IPS DF 4.7 (cell line): Measurements from ENCODE around the gene TRMU.
"Not testable (repeated sequence)": the region's sequence is repeated elsewhere in the genome, so short reads cannot be mapped to it uniquely, and the experiment has no call there.

Experiments used
- DNase-seq: peaks from one replicate; pipeline ENCODE4 v3.0.0-alpha.2; 2013; ENCODE audit warnings: low spot score; ENCODE audit errors: extremely low read depth

Gene TRMU

DNA sequence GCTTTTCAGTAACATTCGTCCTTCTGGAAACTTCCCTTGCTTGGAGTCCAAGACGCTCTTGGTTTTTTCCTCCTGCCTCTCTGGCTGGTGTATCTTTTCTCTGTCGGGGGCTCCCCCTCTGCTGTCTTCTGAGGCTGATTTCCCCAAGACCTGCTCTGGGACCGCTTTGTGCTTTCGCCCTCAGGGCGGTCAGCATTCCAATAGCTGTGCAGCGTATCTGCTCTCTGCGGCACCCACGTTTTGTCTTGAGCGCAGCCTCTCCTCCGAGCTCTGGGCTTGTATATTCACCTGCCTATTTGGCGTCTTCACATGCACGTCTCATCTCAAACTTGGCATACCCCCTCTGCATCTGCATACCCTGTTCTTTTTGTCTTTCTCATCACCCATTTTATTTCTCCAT lies 36.4 kb upstream of the TRMU start:
- DNase-seq: no peak

DNA sequence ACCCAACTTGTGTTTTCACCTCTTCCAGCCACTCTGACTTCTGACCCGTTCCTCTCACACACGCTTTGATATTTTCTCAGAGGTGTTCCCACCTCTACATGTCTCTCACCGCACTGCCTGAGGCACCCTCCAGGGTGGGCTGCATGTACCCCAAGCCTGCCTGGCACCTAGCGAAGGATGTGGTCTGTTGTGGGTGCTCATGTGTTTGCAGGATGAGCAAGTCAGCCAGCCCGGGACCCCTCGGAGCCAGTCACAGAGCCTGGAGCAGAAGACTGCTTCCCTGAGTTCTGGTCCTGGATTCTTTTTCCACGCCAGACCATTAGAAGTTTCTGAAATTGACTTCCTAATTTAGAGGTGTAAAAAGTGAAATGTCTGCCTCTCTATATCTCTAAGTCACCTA lies 35.0 kb upstream of the TRMU start:
- no peak for DNase-seq

DNA sequence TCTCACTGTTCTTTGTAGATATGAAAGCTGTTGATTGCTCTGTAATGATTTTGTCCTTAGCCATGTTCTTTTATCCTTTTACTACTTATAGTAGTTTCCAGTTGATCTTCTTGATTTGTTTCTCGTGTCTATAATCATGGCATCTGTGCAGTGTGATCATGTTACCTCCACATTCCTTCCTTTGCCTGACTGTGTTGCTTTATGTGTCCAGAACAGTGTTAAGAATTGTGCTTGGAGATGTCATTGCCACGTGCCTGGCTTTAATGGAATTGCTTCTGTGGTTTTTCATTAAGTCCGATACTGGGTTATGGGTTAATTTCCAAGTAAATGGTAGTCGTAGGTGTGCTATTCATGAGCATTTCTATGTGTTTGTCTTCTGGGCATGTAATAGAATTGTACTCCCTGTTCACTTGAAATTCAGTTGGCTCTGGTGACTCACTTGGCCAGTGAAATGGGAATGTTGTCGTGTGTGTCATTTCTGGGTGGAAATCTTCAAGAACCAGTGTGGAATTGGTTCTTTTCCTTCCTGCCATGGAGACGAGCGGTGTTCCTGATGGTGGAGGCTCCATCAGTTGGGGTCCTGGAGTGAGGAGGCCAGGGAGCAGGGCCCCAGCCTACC lies 32.1 kb upstream of the TRMU start:
- DNase-seq: no peak

DNA sequence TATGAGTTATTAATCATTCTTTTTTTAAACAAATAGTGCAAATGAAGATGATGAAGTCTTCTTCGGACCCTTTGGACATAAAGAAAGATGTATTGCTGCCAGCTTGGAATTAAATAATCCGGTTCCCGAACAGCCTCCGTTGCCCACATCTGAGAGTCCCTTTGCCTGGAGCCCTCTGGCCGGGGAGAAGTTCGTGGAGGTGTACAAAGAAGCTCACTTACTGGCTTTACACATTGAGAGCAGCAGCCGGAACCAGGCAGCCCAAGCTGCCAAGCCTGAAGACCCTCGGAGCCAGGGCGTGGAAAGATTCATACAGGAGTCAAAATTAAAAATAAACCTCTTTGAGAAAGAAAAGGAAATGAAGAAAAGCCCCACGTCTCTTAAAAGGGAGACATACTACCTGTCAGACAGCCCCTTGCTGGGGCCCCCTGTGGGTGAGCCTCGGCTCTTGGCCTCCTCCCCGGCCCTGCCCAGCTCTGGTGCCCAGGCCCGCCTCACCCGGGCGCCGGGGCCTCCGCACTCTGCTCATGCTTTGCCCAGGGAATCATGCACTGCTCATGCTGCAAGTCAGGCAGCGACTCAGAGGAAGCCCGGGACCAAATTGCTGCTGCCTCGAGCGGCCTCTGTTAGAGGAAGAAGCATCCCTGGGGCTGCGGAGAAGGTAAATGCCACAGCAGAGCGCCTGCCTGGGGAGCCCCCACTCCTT lies 27.1 kb upstream of the TRMU start:
- DNase-seq: no peak

DNA sequence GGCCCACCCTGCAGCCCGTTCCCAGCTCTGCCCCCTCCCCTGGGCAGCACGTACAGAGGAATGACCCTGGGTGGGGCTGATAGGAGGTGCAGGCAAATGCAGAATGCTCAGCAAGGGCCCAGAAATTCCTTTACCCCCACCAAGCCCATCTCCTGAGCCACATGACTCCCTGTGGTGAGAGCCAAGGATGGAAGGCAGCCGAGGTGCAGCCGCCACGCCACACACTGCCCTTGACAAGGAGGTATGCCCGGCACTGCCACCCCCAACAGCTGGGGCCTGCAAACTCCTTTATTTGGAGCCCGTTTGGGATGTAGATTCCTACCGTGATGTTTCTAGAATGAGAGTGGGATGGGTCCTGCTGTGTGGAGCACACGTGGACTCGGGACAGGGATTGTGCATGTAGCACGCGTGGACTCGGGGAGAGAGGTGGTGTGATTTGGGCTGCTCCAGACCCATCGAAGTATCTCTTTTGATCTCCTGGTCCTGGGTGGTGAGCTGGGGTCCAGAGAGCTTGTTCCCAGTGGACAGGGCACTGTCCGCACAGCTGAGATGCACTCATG lies 25.9 kb upstream of the TRMU start:
- no peak for DNase-seq

DNA sequence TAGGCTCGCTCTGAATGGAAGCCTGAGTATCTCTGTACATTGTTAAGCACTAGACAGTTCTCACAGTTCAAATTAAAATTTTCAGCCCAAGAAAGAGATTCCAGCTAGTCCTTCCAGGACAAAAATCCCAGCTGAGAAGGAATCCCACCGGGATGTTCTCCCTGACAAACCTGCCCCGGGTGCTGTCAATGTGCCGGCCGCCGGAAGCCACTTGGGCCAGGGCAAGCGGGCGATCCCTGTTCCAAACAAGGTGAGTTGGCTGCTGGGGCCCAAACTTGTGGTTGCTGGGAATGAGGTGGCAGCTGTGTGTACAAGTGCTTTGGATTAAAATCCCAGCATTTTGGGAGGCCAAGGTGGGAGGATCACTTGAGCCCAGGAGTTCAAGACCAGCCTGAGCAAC lies 23.5 kb upstream of the TRMU start:
- DNase-seq: no peak

DNA sequence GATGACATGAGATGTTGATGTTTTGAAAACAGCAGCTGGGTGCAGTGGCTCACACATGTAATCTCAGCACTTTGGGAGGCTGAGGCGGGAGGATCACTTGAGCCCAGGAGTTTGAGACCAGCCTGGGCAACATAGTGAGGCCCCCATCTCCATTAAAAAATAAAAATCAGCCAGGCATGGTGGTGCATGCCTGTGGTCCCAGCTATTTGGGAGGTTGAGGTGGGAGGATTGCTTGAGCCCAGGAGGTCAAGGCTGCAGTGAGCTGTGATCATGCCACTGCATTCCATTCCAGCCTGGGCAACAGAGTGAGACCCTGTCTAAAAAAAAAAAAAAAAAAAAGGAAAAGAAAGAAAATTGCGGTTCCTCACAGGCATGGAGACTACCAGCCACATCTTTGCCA lies 22.7 kb upstream of the TRMU start:
- DNase-seq: not testable (repeated sequence)

DNA sequence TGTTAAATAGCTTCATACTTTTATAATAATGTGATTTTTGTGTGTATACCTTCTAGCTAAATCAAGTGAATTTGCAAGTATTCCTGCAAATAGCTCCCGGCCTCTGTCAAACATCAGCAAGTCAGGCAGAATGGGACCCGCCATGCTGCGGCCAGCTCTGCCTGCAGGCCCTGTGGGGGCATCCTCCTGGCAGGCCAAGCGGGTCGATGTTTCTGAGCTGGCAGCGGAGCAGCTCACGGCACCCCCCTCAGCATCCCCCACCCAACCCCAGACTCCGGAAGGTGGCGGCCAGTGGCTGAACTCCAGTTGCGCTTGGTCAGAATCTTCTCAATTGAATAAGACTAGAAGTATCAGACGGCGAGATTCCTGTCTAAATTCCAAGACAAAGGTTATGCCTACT lies 19.5 kb upstream of the TRMU start:
- no peak for DNase-seq

DNA sequence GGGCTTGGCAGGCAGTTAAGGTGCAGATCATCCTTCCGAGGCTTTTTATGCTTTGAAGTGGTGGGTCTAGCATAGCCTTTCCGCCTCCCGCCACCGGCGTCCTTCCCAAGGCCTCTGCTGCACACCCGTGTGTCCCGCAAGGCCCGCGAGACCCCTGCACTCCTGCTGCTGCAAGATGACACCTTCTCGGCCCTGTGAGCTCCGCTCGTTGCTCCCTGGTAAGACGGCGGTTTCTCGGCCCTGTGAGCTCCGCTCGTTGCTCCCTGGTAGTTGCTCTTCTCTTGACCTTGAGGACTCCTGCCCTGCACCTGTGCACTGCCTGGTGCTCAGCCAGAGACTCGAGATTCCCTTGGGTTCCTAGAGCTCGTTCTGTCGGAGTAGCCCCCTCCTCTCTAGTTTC lies 17.9 kb upstream of the TRMU start:
- DNase-seq: no peak

DNA sequence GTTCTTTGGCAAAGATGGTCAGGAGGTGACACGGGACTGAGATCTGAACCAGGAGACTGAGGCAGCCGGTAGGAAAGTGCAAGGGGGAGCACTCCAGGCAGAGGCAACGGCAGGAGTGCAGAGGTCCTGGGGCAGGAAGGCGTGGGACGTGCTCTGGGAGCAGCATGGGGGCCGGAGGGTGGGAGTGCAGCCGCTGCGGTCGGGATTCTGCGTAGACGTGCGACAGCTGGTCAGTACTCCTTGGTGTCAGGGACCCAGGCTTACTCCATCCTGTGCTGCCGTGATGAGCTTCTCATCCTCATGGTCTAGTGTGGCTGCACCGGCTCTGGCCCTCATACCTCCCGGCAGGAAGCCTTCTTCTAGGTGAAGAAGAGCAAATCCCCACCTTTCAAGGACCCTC lies 16.9 kb upstream of the TRMU start:
- DNase-seq: no peak

DNA sequence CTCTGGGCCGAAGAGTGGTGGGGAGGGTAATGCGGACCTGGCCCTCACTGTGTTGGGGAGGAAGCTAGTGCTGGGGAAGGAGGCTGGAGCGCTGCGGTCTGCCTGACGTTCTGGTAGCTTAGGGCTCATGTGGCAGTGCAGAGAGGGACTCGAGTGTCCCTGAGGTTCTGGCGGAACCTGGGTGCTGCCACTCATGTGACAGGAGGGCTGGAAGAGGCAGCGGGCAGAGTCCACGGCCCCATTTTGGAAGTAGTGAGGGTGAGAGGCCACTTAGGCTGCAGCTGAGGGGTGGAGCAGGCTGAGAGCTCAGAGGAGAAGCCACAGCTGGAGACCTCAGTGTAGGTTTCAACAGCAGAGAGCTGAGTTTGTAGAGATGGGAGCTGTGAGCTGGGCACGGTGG lies 16.2 kb upstream of the TRMU start:
- no peak for DNase-seq

DNA sequence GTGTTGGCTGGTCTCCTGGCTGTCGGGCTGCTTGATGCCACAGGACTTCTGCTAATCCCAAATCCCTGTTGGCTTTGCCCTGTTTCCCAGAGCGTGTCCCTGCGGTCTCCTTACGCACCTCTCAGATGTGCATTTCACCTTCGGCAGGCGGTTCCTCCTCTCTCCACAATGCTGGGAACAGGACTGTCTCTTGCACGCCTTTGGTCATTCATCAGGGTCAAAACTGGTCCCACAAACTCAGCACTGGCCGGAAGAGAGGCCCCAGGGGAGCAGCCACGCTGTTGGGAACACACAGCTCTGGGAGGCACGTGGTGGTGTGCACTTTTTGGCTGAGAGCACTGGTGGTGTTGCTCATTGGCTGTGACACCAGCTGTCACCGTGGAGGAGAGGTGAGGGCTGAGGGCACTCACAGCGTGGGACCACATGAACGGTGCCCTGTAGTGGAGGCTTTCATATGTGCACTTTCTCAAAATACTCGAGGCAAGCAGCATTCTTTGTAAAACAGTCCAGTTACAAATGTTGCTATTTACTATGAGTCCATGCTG lies 15.3 kb upstream of the TRMU start:
- DNase-seq: no peak

DNA sequence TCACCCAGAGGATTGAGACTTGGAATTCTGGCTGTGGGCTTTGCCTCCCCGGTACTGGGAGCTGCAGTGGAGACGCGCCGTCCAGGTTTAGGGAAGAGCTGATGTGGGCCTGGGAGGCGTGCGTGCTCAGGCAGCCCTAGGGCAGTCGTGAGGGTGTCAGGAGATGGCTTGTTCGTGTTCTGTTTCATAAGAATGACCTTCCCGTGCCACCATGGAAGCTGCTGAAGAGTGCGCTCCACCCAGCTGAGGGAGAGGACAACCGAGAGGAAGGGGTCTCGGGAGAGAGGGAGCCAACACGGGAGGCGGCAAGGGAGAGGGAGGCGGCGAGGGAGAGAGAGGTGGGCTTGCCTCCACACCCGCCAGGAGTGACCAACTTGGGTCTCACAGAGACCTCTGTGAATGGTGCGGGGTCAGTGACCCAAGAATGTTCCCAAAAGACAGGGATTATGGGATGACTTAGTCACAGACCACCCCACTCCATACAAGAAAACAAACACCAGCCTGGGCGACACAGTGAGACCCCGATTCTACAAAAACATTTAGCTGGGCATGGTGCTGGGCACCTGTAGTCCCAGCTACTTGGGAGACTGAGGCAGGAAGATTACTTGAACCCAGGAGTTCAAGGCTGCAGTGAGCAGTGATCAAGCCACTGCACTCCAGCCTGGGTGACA lies 14.7 kb upstream of the TRMU start:
- DNase-seq: no peak

DNA sequence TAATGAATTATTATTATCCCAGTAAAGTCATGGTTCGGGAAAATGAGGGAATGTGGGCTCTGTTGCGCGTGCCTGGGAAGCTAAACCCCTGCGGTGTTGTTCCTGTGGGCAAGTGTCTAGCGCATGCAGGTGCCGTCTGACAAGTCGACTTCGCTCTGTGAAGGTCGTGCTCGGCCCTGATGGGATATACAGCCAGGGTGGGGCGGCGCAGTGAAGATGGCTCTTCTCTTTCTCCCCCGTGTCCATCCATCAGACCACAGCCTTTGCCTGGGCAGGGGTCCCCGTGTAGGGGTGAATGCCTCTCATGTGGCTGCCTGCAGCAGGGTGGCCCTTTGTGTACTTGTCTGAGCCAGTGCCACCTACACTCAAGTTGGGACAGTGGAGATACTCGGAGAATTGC lies 12.8 kb upstream of the TRMU start:
- no peak for DNase-seq

DNA sequence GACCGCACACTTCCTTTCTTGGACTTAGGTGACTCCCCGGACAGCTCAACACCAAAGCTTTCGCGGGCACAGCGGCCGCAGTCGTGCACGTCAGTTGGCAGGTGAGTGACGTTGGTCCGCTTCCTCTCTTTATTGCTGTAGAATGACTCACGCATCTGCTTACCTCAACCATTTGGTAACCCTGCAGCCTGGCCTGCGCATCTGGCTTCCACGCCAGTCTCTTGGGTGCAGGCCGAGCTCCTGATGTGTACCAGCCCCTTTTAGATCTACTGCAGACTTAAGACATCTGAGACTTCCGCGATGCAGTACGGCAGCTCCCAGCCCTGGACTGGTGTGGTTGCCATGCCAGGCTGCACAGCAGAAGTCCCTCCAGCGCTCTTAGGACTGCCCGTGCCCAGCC lies 12.4 kb upstream of the TRMU start:
- DNase-seq: no peak

DNA sequence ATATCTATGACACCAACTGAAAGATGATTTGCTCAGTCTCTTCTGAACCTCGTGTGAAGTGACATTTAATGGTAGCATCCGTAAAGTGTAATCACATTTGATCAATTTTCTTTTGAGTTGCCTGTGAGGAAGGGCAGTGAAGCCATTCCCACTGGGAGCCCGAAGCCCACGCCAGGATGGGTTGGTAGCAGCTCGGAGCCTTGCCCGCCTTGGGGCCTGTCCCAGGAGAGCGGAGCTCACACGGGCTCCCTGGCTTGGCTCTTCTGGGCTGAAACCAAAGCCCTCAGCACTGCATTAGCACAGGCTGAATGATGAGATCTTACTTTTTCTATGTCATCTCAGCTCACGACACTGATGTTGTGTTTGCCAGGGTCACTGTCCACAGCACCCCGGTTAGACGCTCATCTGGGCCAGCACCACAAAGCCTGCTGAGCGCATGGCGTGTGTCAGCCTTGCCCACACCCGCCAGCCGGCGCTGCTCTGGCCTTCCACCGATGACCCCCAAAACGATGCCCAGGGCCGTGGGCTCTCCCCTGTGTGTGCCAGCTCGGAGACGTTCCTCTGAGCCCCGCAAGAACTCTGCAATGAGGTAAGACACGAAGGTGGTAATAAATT lies 9.3 kb upstream of the TRMU start:
- DNase-seq: no peak

DNA sequence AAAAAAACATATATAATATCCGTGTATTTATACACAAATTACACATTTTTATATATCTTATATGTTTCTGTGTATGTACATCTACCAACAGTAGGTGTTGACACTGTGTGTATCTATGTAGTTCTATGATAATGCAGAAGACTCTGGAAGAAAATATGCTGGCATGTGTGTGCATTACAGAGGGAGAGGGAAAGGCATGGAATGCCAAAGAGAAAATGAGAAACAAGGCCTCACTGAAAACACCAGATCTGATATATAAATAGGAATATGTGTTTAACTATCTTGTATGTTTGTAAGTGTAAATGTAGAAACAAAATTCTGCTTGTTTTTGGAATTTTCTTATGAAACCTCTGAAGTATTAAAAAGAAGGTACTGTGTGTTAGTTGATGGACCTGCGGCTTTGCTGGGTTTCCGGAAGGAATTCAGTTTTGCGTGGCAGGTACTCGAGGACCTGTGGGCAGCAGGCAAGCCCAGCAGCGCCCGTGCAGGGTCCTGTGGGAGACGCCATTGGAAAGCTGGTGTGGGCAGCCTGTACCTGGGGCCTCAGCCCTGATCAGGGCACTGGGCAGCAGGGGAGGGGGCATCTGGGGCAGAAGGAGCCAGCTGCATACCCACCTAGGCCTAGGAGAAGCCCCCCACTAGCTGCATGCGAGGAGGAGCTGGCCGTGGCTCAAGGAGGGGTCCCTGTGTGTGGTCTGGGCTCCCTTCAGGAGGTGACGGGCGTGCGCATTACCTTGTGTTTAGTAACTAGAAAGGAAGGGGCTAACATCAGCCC lies 7.6 kb upstream of the TRMU start:
- no peak for DNase-seq

DNA sequence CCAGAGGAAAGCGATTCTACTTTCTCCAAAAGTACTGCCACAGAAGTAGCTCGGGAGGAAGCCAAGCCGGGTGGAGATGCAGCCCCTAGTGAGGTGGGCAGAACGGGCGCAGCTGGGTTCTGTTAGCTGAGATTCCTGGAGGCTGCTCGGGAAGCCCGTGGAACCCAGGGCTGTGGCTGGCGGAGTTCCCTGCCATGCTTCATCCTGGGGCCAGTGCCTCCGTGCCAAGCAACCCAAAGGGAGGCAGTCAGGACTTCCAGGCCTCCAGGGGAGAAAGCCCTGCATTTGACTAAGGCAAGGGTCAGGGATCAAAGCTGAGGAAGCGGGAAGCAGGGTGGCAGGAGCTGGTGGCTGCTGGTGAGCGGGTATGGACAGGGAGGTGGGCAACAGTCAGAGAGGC lies 6.7 kb upstream of the TRMU start:
- DNase-seq: no peak

DNA sequence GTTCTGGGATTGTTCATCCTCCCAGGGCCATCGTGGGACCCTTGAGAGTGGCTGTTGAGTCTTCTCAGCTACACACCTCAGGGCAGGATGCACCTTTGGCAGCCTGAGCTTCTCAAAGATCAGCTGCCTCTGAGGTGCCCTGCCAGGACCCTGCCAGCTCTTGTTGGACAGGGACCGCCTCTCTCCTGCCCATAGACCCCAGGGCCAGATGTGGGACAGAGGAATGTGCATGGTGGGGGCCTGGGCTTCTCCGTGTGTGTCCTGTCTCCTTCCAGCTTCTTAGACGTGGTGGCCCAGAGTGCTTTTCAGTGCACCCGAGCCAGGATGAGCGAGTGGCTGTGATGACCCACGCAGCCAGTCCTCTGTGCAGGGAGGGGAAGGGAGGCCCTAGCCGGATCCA lies 5.9 kb upstream of the TRMU start:
- no peak for DNase-seq

DNA sequence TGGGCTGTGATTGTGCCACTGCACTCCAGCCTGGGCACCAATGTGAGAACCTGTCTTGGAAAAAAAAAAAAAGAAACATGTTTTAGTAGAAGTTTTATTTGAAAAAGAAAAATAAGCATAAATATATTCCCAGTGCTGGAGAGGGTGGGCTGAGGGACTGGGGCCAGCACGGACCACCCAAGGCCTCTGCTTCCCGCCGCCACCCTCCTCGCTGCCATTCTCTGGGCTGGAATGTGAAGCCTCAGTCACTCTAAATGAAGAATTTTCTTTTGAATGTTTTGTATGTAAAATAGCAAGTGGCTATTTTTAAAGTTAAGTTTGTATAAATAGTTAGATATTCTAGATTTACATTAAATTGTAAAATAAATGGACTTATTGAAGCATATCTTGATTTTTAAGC lies 5.1 kb upstream of the TRMU start:
- no peak for DNase-seq

DNA sequence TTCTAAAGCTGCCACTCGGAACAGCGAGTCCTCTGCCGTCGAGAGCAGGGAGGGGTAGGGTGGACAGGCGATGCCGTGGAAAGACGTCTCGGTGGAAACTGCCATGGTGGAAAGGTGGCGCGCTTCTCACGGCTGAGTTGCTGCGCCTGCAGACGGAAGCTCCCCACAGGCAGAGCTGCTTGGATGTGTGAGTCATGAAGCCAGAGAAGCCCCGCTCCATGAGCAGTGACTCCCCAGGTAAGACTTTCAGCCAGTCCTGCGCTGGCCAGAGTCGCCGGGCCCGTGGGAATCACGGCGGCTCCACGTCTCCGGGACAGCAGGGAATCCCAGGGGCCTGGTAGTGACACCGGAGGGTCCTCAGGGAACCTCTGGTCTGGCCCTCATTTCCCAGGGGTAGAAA lies 4.0 kb upstream of the TRMU start:
- DNase-seq: no peak
